Measurements from ENCODE around the gene COL11A2. TPM values are rescaled to one million over a fixed set of nuclear protein-coding genes. Genes with fewer than 3 reads are reported as not detected.

Gene COL11A2
- total RNA-seq = 0.30 and 0.37 TPM in 2 replicates

GRCh38 chr6:33192105-33192646, at the start of gene COL11A2:
TSS of gene COL11A2 (minus strand) at chr6:33192467. CDS start at chr6:33192240, 227 bp downstream.

GRCh38 chr6:33208091-33208967, 16.1 kb upstream of the COL11A2 start, which contains the start of gene RING1:
TSS of gene RING1 (plus strand) at chr6:33208500. CDS start at chr6:33208823, 323 bp downstream.

GRCh38 chr6:33204415-33205190, 12.3 kb upstream of the COL11A2 start, which contains the start of gene HSD17B8:
TSS of gene HSD17B8 (plus strand) at chr6:33204655. CDS start at chr6:33204669, 14 bp downstream.

DNA sequence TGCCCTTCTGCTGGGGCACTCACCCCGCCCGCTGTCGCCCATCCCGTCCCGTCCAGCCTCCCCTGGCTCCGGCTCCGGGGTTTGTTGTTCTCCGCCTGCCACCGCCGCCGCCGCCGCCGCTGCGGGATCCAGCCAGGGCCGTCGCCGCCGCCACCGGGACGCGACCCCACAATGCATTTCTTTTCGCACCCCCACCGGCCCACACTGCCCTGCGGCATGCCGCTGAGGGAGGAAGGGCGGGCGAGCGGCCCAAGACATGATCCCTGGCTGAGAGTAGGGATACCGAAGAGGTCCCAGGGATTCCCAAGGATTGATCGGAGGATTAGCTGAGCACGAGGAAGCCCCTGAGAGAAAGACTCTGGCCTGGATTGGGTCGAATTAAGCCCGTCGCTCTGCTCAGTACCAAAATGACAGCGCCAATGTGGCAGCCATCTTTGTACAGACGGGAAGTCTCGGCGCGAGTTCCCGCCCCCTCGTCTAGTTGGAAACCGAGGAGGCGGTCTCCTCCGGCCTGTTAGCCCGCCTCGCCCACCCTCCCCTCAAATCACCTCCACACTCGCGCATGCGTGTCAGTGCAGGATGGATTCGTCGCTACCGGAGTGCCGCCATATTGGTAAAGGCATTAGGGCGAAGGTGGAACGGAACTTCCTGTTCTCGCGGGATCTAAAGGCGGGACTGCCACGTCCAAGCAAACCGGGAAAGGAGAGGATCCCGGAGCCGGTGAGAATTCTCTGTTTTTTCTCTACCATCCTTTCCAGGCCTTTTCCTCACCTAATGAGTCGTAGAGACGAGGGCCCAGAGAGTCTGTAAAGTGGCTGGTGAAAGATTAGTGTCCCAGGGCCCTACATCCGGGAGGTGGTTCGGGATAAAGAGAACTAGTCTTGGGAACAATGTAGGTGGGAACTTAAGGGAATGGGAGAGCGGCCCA, 8.2 kb upstream of the COL11A2 start, which contains the start of the genes RXRB and SLC39A7:
RXRB (minus strand) TSS at position 447 of the 928 bp plus-strand sequence; CDS start at position 258, 189 bp downstream.
SLC39A7 (plus strand) TSS at position 649 of the 928 bp plus-strand sequence. CDS start 379 bp downstream, outside the sequence.

Other genes with a start within 250 kb of the COL11A2 start
- 0.78 and 2.1 TPM in 2 replicates for gene HLA-DMA, start 239.4 kb downstream of the COL11A2 start, total RNA-seq
- gene BRD2, start 223.9 kb downstream of the COL11A2 start, total RNA-seq = 79.3 and 102 TPM in 2 replicates
- gene HLA-DOA, start 182.9 kb downstream of the COL11A2 start, total RNA-seq = not detected in 2 replicates
- gene HLA-DPA1, start 118.8 kb downstream of the COL11A2 start, total RNA-seq = 0.30 TPM in 1 of 2 replicates, not detected in the other
- 2.4 TPM in 1 of 2 replicates, not detected in the other for gene HLA-DPB1, start 116.5 kb downstream of the COL11A2 start, total RNA-seq
- gene RXRB, start 8.2 kb upstream of the COL11A2 start, total RNA-seq = 22.9 and 27.8 TPM in 2 replicates
- gene SLC39A7, start 8.4 kb upstream of the COL11A2 start, total RNA-seq = 162 and 171 TPM in 2 replicates
- 1.8 and 4.5 TPM in 2 replicates for gene HSD17B8, start 12.2 kb upstream of the COL11A2 start, total RNA-seq
- gene RING1, start 16.0 kb upstream of the COL11A2 start, total RNA-seq = 23.8 and 26.4 TPM in 2 replicates
- gene VPS52, start 79.4 kb upstream of the COL11A2 start, total RNA-seq = 32.4 and 33.9 TPM in 2 replicates
- 1,202 and 4,104 TPM in 2 replicates for gene RPS18, start 79.6 kb upstream of the COL11A2 start, total RNA-seq
- gene B3GALT4, start 84.7 kb upstream of the COL11A2 start, total RNA-seq = 2.3 and 4.2 TPM in 2 replicates
- 64.0 and 111 TPM in 2 replicates for gene WDR46, start 96.8 kb upstream of the COL11A2 start, total RNA-seq
- gene PFDN6, start 97.1 kb upstream of the COL11A2 start, total RNA-seq = 29.2 and 41.0 TPM in 2 replicates
- 18.7 and 30.7 TPM in 2 replicates for gene RGL2, start 106.5 kb upstream of the COL11A2 start, total RNA-seq
- 69.8 and 119 TPM in 2 replicates for gene TAPBP, start 121.6 kb upstream of the COL11A2 start, total RNA-seq
- gene ZBTB22, start 125.3 kb upstream of the COL11A2 start, total RNA-seq = 19.4 and 21.1 TPM in 2 replicates
- 45.7 and 84.3 TPM in 2 replicates for gene DAXX, start 130.5 kb upstream of the COL11A2 start, total RNA-seq
- 1.2 and 11.2 TPM in 2 replicates for gene KIFC1, start 199.4 kb upstream of the COL11A2 start, total RNA-seq
- 25.7 and 27.9 TPM in 2 replicates for gene PHF1, start 218.5 kb upstream of the COL11A2 start, total RNA-seq
- gene CUTA, start 225.6 kb upstream of the COL11A2 start, total RNA-seq = 84.6 and 90.6 TPM in 2 replicates
- 3.9 and 10.1 TPM in 2 replicates for gene SYNGAP1, start 227.6 kb upstream of the COL11A2 start, total RNA-seq

All from smooth muscle cell of the umbilical artery (primary cell).